ENCODE results near the gene CCR5. TPM values are rescaled to one million over a fixed set of nuclear protein-coding genes. Genes with fewer than 3 reads are reported as not detected.
"Not testable (repeated sequence)": the region's sequence is repeated elsewhere in the genome, so short reads cannot be mapped to it uniquely, and the experiment has no call there.

CCR5 gene
- total RNA-seq = 1 to 10 TPM in 3 of 4 donors, not detected in 1; 1.1 to 3.7 (median 1.4) TPM

- in situ Hi-C loops (cut with MboI; ENCODE audit: low pct_ligation_motif_present in 1 of 4, low pct_unique_long_range_greater_than_20kb in 1 of 4, low sequenced_read_pairs in 3 of 4) = loop anchor here in 2 of 4 donors (10.0 to 25.0 kb wide), 3 partner anchors 284 to 434 kb away; partner anchors contain the start of gene CXCR6 (in 1 of the 2)
- H3K27ac ChIP-seq = peak within 1 kb of the TSS; percentile 16 to 56 (median 32)
- no peaks in the 10 kb centered on the region for H3K36me3 ChIP-seq
- H3K9me3 ChIP-seq = no peaks in the 10 kb centered on the region
- no peaks in the 10 kb centered on the region for H3K4me1 ChIP-seq
- peak in 1 of 3 donors; percentile 10 for TF ChIP-seq POLR2AphosphoS5 (IDR thresholded peaks at IDR 0.05)
- TF ChIP-seq CTCF (IDR thresholded peaks at IDR 0.05) = no peak
- TF ChIP-seq POLR2A (IDR thresholded peaks at IDR 0.05) = peak; percentile 35
- TF ChIP-seq EP300 (IDR thresholded peaks at IDR 0.05; ENCODE audit: low read depth) = no peak
- intact Hi-C loops (cut with DNase I; ENCODE audit: low total_unique reads) = no loop called here
- no peaks in the 10 kb centered on the region for H3K27me3 ChIP-seq
- WGBS, 2 donors (ENCODE audit: low coverage in 1 of 2) = 33 to 40% methylated on average over 5 of the region's 5 CpGs
- peak within 1 kb of the TSS in 1 of 4 donors; percentile 19 for H3K4me3 ChIP-seq
- DNase-seq = no peak
Measured at GRCh38 chr3:46370839-46371518, at the start of gene CCR5. Gene CCR5 (plus strand): TSS chr3:46370946. CDS start chr3:46372903, 1,957 bp downstream.

GRCh38 chr3:46321461-46322104 lies 49.2 kb upstream of the CCR5 start:
- Histone ChIP-seq H3K4me1 (no peaks in the 10 kb centered on the region), H3K4me3 (no peak overlapping the region), H3K9me3 (no peaks in the 10 kb centered on the region), H3K27ac (no peak overlapping the region), H3K36me3 (no peaks in the 10 kb centered on the region), H3K27me3 (no peaks in the 10 kb centered on the region)
- in situ Hi-C loops (cut with MboI; ENCODE audit: low pct_ligation_motif_present in 1 of 4, low pct_unique_long_range_greater_than_20kb in 1 of 4, low sequenced_read_pairs in 3 of 4) = no loop called here
- intact Hi-C loops (cut with DNase I; ENCODE audit: low total_unique reads) = loop anchor here (5.0 kb wide), 1 partner anchor 106 kb away; no protein-coding TSS in a partner anchor
- no peak for DNase-seq
- WGBS, 2 donors (ENCODE audit: low coverage in 1 of 2) = 79% methylated on average over 1 of the region's 1 CpG; no CpG with 5 or more reads in 1 of the 2 donors
- TF ChIP-seq EP300 (IDR thresholded peaks at IDR 0.05; ENCODE audit: low read depth) (no peak), POLR2A (IDR thresholded peaks at IDR 0.05) (no peak), POLR2AphosphoS5 (IDR thresholded peaks at IDR 0.05) (no peak), CTCF (IDR thresholded peaks at IDR 0.05) (no peak)

GRCh38 chr3:46324036-46324435 lies 46.7 kb upstream of the CCR5 start:
- intact Hi-C loops (cut with DNase I; ENCODE audit: low total_unique reads) = loop anchor here (5.0 kb wide), 1 partner anchor 103 kb away; no protein-coding TSS in a partner anchor
- Histone ChIP-seq H3K4me3 (no peak overlapping the region), H3K9me3 (no peaks in the 10 kb centered on the region), H3K4me1 (no peaks in the 10 kb centered on the region), H3K27me3 (no peaks in the 10 kb centered on the region), H3K27ac (no peak overlapping the region), H3K36me3 (no peaks in the 10 kb centered on the region)
- 61 to 64% methylated on average over 2 of the region's 2 CpGs for WGBS, 2 donors (ENCODE audit: low coverage in 1 of 2)
- DNase-seq = no peak
- no peak for TF ChIP-seq EP300 (IDR thresholded peaks at IDR 0.05; ENCODE audit: low read depth)
- no peak for TF ChIP-seq POLR2A (IDR thresholded peaks at IDR 0.05)
- TF ChIP-seq CTCF (IDR thresholded peaks at IDR 0.05) = no peak
- TF ChIP-seq POLR2AphosphoS5 (IDR thresholded peaks at IDR 0.05) = no peak
- in situ Hi-C loops (cut with MboI; ENCODE audit: low pct_ligation_motif_present in 1 of 4, low pct_unique_long_range_greater_than_20kb in 1 of 4, low sequenced_read_pairs in 3 of 4) = no loop called here

- intact Hi-C loops (cut with DNase I; ENCODE audit: low total_unique reads) = no loop called here
- TF ChIP-seq POLR2A (IDR thresholded peaks at IDR 0.05) (no peak), POLR2AphosphoS5 (IDR thresholded peaks at IDR 0.05) (no peak), EP300 (IDR thresholded peaks at IDR 0.05; ENCODE audit: low read depth) (no peak), CTCF (IDR thresholded peaks at IDR 0.05) (no peak)
Measured at GRCh38 chr3:46325645-46326300, 45.0 kb upstream of the CCR5 start.

GRCh38 chr3:46330676-46331075 lies 40.1 kb upstream of the CCR5 start:
- in situ Hi-C loops (cut with MboI; ENCODE audit: low pct_ligation_motif_present in 1 of 4, low pct_unique_long_range_greater_than_20kb in 1 of 4, low sequenced_read_pairs in 3 of 4); H3K4me1 ChIP-seq; DNase-seq; H3K36me3 ChIP-seq; H3K27me3 ChIP-seq; H3K27ac ChIP-seq; H3K4me3 ChIP-seq; intact Hi-C loops (cut with DNase I; ENCODE audit: low total_unique reads); H3K9me3 ChIP-seq: not testable (repeated sequence)
- 96% methylated on average over 3 of the region's 3 CpGs; no CpG with 5 or more reads in 1 of the 2 donors for WGBS, 2 donors (ENCODE audit: low coverage in 1 of 2)

More at GRCh38 chr3:46325645-46326300, 45.0 kb upstream of the CCR5 start:
- no peak for DNase-seq
- Histone ChIP-seq H3K4me1 (no peaks in the 10 kb centered on the region), H3K9me3 (no peaks in the 10 kb centered on the region), H3K4me3 (no peak overlapping the region), H3K27me3 (no peaks in the 10 kb centered on the region), H3K27ac (no peak overlapping the region), H3K36me3 (no peaks in the 10 kb centered on the region)
- in situ Hi-C loops (cut with MboI; ENCODE audit: low pct_ligation_motif_present in 1 of 4, low pct_unique_long_range_greater_than_20kb in 1 of 4, low sequenced_read_pairs in 3 of 4) = no loop called here
- WGBS, 2 donors (ENCODE audit: low coverage in 1 of 2) = 95% methylated on average over 1 of the region's 1 CpG; no CpG with 5 or more reads in 1 of the 2 donors

All from transverse colon (tissue), 4 donors.